OCI-M1 (cell line): ENCODE data around the gene FZR1.
A peak's percentile ranks its signal among the peaks of the same experiment; 100 is the strongest.
"Not testable (repeated sequence)": the region's sequence is repeated elsewhere in the genome, so short reads cannot be mapped to it uniquely, and the experiment has no call there.

Experiments used
- DNase-seq: peaks from one replicate; lab custom pipeline; 2025; lab: John Stamatoyannopoulos, UW

The FZR1 gene

DNA sequence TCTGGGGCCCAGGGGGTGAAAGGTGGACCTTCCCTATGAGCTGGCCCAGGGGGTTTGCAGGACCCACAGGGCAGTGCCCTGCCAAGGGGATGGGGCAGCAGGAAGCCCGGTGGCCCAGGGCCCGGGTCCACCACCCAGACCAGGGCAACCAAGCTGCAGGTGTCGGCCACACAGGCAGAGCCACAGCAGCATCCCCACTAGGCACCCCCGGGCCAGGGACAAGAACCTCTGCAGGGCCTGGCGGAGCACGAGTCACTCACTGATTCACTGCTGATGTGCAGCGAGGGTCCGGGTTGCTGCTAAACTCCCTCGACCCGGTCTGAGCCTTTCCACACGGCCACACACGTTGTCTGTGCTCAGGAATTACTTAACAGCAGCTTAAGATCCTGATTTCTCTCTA, 8.8 kb downstream of the FZR1 start:
- no peak for DNase-seq

DNA sequence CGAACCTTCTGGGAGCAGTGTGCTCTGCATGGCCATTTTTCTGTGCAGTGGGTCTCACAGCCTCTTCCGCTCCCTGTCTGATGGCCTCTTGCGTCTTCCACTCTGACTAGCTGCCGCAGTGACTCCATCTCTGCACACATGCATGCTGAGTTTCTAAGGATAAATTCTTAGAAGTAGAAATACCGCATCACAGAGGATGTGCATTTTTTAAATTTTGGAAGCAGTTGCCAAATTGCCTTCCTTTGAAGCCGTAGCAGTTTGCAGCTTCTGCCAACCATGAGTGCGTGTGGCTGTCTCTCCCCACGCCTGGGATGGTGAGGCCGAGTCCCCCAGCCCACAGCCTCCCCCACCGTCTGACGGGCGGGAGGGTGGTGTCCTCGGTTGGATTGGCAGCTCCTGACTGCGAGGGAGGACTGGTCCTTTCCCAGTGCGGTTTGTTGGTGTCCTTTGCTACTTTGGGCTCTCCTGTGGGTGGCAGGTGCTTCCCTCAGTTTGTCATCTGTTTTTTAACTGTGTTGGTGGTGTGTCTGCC, 9.8 kb downstream of the FZR1 start:
- no peak for DNase-seq

DNA sequence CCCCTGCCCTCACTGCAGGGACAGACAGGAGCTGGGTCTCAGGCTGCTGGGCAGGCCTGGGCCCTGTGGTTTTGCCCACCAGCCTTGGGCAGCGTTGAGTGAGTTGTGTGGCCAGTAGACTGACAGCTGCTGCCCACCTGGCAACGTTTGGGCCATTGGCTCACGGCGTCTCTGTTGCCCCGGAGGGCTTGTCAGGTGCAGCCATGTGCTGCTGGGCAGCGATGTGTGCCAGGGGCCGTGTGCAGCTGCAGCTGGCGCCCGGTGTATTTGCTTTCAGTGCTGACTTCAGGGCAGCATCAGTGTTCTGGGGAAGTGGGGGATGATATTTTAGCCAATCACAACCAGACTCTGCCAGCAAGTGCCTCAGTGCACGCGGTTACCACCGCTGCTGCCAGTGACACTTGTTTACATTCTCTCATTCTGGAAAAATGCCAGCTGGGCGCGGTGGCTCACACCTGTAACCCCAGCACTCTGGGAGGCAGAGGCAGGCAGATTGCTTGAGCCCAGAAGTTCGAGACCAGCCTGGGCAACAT, 10.6 kb downstream of the FZR1 start:
- DNase-seq: no peak

DNA sequence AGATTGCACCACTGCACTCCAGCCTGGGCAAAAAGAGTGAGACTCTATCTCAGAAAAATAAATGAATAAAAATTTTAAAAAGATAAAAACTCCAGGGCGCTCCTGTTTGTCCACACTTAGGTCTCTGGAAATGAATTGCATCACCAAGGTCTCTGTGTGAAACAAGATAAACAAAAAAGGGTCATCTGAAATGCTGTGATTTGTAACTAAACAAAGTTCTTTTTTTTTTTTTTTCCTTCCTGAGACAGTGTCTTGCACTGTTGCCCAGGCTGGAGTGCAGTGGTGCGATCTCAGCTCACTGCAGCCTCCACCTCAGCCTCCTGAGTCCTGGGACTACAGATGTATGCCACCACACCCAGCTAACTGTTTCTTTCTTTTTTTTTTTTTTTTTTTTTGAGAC, 11.5 kb downstream of the FZR1 start:
- DNase-seq: peak; percentile 8

DNA sequence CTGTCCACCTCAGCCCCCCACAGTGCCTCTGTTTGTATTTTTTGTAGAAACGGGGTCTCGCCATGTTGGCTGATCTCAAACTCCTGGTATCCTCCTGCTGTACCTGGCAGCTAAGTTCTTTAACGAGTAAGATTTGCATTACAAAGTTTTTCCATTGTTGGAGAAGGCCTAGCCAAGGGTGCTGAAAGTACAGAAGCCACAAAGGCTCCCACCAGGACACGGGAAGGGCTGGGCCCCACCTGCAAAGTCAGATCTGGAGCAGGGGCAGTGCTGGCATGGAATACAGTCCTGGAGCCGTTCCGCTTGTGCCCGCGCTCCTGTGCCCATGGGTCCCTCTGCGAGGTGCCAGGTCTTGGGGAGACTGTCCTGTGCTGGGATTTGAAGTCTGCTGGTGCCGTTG, 12.1 kb downstream of the FZR1 start:
- no peak for DNase-seq

DNA sequence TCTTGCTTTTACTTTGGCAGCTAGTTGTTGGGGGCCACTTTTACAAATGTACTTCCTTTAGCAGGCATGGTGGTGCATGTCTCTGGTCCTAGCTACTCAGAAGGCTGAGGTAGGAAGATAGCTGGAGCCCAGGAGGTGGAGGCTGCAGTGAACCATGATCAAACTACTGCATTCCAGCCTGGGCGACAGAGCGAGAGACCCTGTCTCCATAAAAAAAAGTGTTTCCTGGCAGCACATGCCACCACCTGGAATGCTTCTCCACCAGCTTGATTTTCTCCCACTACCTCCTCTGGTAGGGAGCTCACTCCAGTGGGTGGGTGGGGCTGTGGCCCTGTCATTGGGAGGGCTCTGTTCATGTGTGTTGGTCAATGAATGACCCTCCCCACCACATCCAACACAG, 12.5 kb downstream of the FZR1 start:
- DNase-seq: no peak

DNA sequence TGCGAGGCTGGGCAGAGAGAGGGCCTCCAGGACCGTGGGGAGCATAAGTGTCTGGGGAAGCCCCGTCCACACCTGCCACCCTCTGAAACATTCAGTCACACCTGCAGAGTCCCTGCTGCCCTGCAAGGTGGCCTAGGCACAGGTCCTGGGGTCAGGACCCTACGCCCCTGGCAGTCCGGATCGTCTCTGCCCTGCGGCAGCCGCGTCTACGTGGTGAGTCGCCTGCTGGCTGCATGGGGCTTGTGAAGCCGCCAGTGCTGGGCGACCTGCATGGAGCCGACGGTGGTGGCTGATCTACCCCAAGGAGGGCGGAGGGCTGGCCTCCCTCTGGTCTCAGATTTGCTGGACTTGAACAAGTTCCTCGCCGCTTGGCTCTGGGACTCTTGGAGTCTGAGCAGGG, 13.0 kb downstream of the FZR1 start:
- no peak for DNase-seq

DNA sequence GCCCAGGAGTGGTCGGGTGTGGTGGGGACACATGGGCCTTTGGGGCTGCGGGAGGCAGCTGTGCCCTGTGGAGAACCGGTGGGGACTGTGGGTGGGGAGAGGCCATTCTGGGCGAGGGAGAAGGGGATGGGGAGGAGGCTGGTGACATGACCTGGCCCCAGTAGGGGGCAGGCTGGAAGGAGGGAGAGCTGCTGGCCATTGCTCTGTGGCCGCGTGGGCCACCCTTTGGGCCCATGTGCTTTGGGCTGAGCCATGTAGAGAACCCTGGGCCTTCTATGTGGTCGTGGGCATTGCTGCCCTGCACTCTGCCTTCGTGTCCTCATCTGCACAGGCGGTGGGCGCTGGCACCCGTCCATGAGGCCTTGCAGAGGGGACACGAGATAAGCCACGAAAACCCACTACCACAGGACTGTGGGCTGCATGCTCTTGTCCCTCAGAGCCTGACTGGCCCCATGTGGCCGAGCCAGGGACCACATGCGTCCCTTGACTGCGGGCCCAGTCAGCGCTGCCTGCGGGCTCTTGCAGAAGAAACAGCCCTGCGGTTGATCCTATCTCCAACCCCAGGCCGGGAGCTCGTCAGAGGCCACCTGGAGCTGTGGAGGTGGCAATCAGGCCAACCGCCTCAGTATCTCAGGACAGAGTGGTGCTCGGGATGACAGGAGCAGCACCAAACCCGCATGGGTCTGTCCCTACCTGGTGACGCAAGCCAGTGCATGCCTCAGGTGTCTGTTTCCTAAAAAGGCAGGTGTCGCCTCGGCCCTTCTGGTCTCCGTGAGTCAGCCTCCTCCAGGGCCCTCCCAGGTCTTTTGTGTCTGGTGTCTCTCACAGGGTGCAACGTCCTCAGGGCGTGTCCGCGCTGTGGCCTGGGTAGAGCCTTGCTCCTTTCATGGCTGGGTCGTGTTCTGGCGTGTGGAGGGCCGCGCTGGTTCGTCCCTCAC, 14.3 kb downstream of the FZR1 start:
- peak; percentile 89 for DNase-seq

DNA sequence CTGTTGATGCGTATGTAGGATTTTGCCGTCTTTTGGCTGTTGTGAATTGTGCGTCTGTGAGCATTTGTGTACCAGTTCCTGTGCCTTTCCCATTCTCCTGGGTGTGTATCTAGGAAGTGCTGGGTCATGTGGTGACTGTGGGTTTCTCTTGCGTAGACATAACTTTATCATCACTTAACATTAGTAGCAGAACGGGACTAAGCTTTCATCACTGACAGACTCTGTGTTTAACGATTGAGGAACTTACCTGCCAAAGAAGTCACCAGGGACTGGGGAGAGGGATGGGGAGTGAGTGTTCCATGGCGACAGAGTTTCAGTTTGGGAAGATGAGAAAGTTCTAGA, 15.0 kb downstream of the FZR1 start:
- DNase-seq: peak; percentile 80

DNA sequence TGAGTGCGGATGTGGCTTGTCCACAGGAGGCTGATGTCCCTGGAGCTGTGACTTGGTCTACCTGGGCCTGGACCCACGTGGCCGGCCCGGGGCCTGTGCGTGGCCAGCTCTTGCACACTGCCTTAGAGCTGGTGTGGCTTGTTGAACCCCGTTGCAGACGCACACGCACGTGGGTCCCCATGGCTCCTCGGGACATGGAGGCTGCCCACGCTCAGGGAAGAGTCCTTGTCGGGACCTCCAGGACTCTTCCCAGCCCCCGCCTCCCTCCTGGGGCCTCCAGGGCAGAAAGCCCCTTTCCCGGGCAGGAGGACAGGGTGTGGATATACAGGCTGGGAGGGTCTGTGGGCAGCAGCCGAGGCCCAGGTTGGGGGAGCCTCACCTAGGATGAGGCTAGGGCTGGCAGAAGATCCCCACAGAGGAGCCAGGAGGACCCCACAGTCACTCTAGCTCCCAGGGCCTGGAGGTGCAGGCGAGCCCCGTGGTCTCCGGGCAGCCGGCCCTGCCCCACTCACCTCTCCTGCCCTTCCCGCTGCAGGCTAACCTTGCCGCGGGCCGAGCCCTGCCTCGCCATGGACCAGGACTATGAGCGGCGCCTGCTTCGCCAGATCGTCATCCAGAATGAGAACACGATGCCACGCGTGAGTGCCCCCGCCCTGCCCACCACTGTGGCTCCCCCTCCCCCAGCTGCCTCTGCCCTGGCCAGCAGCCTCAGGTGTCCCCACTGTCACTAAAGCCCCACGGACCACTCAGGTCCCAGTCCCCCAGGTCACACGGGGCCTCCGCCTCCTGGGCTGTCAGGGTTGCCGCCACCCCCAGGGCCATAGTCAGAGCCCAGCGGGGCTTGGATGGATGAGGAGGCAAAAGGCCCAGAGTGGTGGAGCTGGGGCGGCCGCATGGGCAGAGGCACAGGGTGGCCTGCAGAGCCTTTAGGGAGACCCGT, 16.6 kb downstream of the FZR1 start:
- no peak for DNase-seq

DNA sequence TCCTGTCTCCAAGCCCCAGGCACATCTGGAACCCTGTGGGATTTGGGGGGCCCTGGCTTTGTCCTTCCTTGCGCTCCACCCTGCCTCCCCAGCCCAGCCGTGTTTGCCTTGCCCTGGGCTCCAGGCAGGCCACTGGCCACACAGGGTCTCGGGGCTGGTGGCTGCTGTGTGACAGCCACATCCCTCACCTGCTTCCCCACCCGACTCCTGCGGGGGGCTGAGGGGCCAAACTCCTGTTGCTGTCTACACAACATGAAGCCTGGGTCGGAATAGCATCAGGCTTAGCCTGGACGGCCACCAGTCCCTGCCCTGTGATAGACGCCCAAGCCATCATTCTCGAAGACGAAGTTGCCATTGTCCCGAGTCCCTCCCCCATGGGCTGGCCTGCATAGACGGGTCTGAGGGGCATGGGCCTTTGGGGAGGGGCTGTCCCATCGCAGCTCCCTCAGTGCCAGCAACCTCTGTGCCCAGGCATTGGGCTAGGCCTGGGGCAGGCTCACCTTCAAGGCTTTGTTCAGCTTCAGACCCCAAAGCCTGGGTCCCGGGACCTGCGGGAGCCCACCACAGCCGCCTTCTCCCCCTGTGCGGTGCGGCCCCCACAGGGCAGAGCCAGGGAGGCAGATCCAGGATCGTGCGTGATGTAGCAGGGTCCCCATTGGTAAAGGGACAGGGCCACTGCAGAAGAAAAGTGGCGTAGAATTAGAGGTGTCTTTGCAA, 17.4 kb downstream of the FZR1 start:
- no peak for DNase-seq

DNA sequence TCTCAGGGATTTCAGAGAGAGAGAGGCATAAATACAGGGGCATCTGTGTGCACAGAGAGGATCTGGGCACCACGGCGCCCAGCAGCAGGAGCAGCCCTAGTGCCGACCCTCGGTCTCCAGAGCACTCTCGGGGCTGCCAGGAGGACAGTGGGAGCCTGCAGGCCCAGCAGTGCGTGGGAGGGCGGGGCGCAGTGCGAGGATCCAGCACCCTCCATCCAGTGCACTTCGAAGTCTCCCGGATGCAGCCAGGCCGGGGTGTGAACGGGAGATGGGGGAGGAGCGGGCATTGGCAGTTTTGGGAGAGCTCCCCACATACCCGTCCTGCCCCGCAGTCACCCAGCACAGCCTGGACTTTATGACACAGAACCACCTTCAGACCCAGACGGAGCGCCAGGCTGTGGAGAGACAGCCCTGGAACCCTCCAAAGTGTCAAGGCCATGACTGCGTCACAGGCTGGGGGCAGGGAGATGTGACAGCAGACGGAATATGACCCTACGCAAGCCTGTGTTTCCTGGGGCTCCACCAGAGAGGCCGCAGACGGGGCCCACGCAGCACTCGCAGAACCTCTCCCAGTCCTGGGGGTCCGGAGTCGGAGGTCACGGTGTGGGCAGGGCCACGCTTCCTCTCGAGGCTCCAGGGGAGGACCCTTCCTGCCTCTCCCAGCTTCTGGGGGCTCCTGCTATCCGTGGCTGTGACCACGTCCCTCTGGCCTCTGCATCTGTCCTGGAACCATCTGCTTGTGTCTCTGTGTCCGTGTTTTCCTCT, 18.1 kb downstream of the FZR1 start:
- no peak for DNase-seq

DNA sequence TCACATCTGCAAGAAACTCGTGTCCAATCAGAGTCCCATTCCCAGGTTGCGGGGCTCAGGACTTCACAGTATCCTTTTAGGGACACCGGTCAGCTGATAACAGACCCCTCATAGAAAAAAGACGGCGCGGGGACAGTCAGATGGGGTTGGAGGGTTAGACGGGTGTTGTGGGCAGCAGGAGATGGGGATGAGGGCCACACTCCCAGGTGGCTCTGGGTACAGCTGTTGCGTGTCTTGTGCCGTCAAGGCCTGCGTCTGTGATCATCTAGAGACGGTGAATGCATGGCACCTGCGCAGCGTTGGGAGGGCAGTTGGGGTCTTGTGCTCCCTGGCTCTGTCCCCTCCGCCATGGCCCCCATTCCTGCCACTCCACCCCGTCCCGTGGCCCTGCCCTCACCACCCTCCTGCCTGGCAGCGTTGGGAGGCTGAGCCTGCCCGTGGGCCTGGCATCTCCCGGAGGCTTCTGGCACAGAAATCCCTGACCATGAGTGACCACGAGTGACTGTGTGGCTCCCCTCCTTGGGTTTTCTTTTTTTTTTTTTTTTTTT, 18.9 kb downstream of the FZR1 start:
- DNase-seq: no peak

DNA sequence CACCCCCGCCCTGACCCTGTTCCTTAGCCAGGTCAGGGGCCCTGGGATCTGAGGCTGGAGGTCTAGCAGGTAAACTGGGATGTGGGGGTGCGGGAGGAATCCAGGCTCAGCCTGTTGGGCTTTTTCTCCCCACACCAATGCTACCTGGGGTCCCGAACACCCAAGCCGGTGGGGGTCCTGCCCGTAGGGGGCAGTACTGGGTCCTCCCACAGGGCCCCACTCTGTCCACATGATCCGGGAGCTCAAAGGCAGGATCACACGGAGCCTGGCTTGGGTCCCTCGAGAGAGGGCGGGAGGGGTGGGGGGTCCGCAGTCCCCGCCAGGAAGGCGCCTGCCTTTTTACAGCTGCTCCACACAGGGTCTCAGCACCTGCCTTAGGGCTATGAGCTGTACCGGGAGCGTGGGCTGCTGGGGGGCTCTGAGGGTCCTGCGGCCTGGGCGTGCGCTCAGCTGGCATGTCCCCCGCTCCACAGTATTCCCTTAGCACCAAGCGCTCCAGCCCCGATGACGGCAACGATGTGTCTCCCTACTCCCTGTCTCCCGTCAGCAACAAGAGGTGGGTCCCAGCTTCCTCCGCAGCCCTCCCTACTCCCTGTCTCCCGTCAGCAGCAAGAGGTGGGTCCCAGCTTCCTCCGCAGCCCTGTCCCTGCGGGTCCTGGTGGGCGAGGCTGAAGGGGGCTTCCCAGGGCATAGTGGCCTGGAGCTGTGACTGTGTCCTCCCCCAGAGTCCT, 20.6 kb downstream of the FZR1 start:
- no peak for DNase-seq

DNA sequence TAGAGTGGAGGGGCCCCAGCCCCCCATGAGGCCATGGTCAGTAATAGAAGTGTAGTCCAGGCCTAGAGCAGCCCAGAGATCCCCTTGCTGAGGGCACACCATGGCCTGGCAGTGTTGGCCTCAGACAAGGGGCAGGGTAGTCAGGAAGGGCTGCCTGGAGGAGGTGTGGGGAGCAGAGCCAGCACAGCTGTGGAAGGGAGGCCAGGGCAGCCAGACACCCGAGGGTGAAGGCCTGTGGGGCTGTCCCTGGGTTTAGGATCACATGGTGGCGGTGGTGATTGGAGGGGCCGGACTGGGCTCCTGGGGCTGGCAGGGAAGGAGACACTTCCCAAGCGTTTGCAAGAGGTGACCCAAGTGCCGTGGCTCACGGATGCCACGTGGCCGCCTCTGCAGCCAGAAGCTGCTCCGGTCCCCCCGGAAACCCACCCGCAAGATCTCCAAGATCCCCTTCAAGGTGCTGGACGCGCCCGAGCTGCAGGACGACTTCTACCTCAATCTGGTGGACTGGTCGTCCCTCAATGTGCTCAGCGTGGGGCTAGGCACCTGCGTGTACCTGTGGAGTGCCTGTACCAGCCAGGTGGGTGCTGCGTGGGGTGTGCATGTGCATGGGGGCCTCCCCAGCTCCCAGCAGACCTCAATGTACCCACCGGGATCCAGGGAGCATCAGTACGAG, 21.3 kb downstream of the FZR1 start:
- no peak for DNase-seq

DNA sequence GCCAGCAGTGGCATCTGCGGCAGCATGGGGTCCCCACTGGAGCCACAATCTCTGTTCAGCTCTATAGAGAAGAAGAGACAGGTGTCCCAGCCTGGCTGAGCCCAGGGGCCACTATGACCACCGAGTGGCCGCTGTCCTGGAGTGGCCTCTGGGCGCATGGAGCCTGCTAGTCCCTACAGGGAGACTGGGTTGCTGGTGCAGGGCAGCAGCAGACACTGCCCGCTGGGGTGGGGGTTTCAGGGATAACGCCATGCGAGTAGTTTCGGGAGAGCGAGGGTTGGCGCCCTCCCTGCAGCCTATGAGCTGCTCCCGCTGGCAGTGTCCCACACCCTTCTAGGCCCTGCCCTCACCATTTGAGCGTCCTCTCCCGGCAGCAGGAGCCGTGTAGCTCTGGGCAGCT, 22.0 kb downstream of the FZR1 start:
- no peak for DNase-seq

DNA sequence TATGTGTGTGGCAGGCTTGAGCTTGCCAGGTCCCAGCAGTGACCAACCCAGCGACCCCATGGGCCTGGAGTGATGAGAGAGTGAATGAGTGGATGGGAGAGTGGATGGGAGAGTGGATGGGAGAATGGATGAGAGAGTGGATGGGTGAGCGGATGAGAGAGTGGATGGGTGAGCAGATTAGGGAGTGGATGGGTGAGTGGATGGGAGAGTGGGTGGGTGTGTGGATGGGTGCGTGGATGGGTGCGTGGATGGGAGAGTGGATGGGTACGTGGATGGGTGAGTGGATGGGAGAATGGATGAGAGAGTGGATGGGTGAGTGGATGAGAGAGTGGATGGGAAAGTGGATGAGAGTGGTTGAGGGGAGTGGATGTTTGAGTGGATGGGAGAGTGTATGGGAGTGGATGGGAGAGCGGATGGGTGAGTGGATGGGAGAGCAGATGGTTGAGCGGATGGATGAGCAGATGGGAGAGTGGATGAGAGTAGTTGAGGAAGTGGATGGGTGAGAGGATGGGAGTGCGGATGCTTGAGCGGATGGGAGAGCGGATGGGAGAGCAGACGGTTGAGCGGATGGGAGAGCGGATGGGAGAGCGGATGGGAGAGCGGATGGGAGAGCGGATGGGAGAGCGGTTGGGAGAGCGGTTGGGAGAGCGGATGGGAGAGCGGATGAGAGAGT, 22.6 kb downstream of the FZR1 start:
- DNase-seq: no peak

DNA sequence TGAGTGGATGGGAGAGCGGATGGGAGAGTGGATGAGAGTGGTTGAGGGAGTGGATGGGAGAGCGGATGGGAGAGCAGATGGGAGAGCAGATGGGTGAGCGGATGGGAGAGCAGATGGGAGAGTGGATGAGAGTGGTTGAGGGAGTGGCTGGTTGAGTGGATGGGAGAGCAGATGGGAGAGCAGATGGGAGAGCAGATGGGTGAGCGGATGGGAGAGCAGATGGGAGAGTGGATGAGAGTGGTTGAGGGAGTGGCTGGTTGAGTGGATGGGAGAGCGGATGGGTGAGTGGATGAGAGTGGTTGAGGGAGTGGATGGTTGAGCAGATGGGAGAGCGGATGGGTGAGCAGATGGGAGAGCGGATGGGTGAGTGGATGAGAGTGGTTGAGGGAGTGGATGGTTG, 23.2 kb downstream of the FZR1 start:
- not testable (repeated sequence) for DNase-seq

DNA sequence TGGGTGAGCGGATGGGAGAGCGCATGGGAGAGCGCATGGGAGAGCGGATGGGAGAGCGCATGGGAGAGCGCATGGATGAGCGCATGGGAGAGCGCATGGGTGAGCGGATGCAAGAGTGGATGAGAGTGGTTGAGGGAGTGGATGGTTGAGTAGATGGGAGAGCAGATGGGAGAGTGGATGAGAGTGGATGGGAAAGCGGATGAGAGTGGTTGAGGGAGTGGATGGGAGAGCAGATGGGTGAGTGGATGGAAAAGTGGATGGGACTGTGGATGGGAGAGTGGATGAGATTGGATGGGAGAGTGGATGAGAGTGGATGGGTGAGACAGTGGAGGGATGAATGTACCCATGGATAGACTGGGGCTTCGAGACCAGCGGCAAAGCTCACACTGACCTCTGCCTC, 24.3 kb downstream of the FZR1 start:
- no peak for DNase-seq
